SK-N-SH (cell line): ENCODE data around the gene TSSK6. TPM values are rescaled to one million over a fixed set of nuclear protein-coding genes. Genes with fewer than 3 reads are reported as not detected.

Experiments
- CTCF ChIA-PET: fragments of 300-600, 350-600 bp; formaldehyde crosslinking; extraction: SDS; loops from one replicate; lab custom pipeline; 2021; lab: Yijun Ruan, JAX
- POLR2A ChIA-PET: fragments of 350-600 bp; sonication (Branson Sonifier 250); formaldehyde crosslinking; extraction: SDS; loops from one replicate; lab custom pipeline; 2020; ENCODE audit warnings: antibody characterized with exemption, inconsistent platforms; lab: Yijun Ruan, JAX
- DNase-seq: peaks from one replicate; pipeline ENCODE4 v3.0.0; 2012
- H2AFZ ChIP-seq: fragments of 200-600 bp; sonication (generic); 2 replicates; pipeline ENCODE4 v1.8.1; 2016; ENCODE audit warnings: antibody characterized with exemption, mild to moderate bottlenecking, low read depth
- H3F3A ChIP-seq: fragments of 200-600 bp; sonication (generic); replicated peaks from 2 replicates; pipeline ENCODE3; 2016; ENCODE audit warnings: antibody characterized with exemption, mild to moderate bottlenecking; ENCODE audit not compliant: insufficient read depth
- H3K27ac ChIP-seq, 2 experiments: fragments of 200-500 bp in 1 of 2; fragments of 200-600 bp in 1 of 2; sonication (Bioruptor generic) in 1 of 2; sonication (generic), shearing (Covaris generic) in 1 of 2; 2 replicates each; pipeline versions ENCODE4 v1.5.1 to v1.6.1; 2014 to 2016; ENCODE audit warnings: low read depth in 2 of 2, inconsistent platforms in 1 of 2, low read length in 1 of 2, mild to moderate bottlenecking in 1 of 2, mixed read lengths in 1 of 2
- H3K27me3 ChIP-seq: fragments of 200-600 bp; sonication (generic), shearing (Covaris generic); 2 replicates; pipeline ENCODE4 v1.6.1; 2016; ENCODE audit warnings: mixed run types; ENCODE audit not compliant: insufficient read depth
- H3K36me3 ChIP-seq, 2 experiments: fragments of 200-500 bp in 1 of 2; fragments of 200-600 bp in 1 of 2; sonication (Bioruptor generic) in 1 of 2; sonication (generic) in 1 of 2; replicated peaks in 1 of 2; 2 replicates each; pipeline versions ENCODE3 to v1.5.1; 2014 to 2016; ENCODE audit warnings: low read length in 1 of 2, mild to moderate bottlenecking in 1 of 2; ENCODE audit not compliant: insufficient read depth in 2 of 2, control insufficient read depth in 1 of 2
- H3K4me1 ChIP-seq, 2 experiments: fragments of 200-500 bp in 1 of 2; fragments of 200-600 bp in 1 of 2; sonication (Bioruptor generic) in 1 of 2; sonication (generic), shearing (Covaris generic) in 1 of 2; 2 replicates each; pipeline versions ENCODE4 v1.5.1 to v1.6.1; 2014 to 2016; ENCODE audit warnings: low read depth in 1 of 2, low read length in 1 of 2, mixed run types in 1 of 2; ENCODE audit not compliant: insufficient read depth in 2 of 2, control insufficient read depth in 1 of 2
- H3K4me2 ChIP-seq: fragments of 200-600 bp; sonication (generic), shearing (Covaris generic); 2 replicates; pipeline ENCODE4 v1.6.1; 2017; ENCODE audit warnings: mixed run types
- H3K4me3 ChIP-seq, 2 experiments: fragments of 200-500 bp in 1 of 2; fragments of 200-600 bp in 1 of 2; sonication (Bioruptor generic) in 1 of 2; sonication (generic), shearing (Covaris generic) in 1 of 2; 2 replicates each; pipeline versions ENCODE4 v1.5.1 to v1.8.1; 2014 to 2016; ENCODE audit warnings: low read depth in 2 of 2, inconsistent platforms in 1 of 2, low read length in 1 of 2, mild to moderate bottlenecking in 1 of 2, mixed read lengths in 1 of 2, moderate library complexity in 1 of 2
- H3K79me2 ChIP-seq: fragments of 200-600 bp; sonication (generic); 2 replicates; pipeline ENCODE4 v1.8.1; 2017; ENCODE audit warnings: mild to moderate bottlenecking; ENCODE audit not compliant: insufficient read depth
- H3K9ac ChIP-seq: fragments of 200-600 bp; sonication (generic); 2 replicates; pipeline ENCODE4 v1.6.1; 2017; ENCODE audit warnings: mixed run types
- H3K9me2 ChIP-seq: fragments of 200-600 bp; sonication (generic); 2 replicates; pipeline ENCODE4 v1.6.1; 2017; ENCODE audit warnings: mixed run types
- H3K9me3 ChIP-seq: fragments of 200-600 bp; sonication (generic); 2 replicates; pipeline ENCODE4 v1.6.1; 2017; ENCODE audit warnings: mixed run types, mild to moderate bottlenecking, moderate library complexity
- H4K20me1 ChIP-seq: fragments of 200-600 bp; sonication (generic); 2 replicates; pipeline ENCODE4 v1.6.1; 2017; ENCODE audit warnings: mild to moderate bottlenecking, mixed run types; ENCODE audit not compliant: insufficient read depth
- CHD2 ChIP-seq: fragments of 150-350 bp; IDR thresholded peaks from 2 replicates; pipeline ENCODE4 v1.6.1; 2018; ENCODE audit warnings: low read length; ENCODE audit not compliant: partially characterized antibody
- FOSL2 ChIP-seq: IDR thresholded peaks from 2 replicates; pipeline ENCODE4 v1.4.0; 2012; ENCODE audit warnings: low read depth, mild to moderate bottlenecking, moderate library complexity, borderline replicate concordance
- FOXJ3 ChIP-seq: sonication (generic); formaldehyde crosslinking; IDR thresholded peaks from 2 replicates; pipeline ENCODE4 v1.5.1; 2020; ENCODE audit warnings: mild to moderate bottlenecking, missing genetic modification reagents
- GABPA ChIP-seq: IDR thresholded peaks from 2 replicates; pipeline ENCODE4 v1.4.0; 2012; ENCODE audit warnings: low read depth, mild to moderate bottlenecking
- JUND ChIP-seq: IDR thresholded peaks from 2 replicates; pipeline ENCODE4 v1.4.0; 2012
- MEF2A ChIP-seq: IDR thresholded peaks from 2 replicates; pipeline ENCODE4 v1.4.0; 2012; ENCODE audit warnings: low read depth, borderline replicate concordance
- MXI1 ChIP-seq: IDR thresholded peaks from 2 replicates; pipeline ENCODE4 v1.6.1; 2012; ENCODE audit warnings: mild to moderate bottlenecking, low read depth, low read length, improper control_type of control experiment
- PBX3 ChIP-seq: IDR thresholded peaks from 2 replicates; pipeline ENCODE4; 2012
- RCOR1 ChIP-seq: fragments of 150-350 bp; IDR thresholded peaks from 2 replicates; pipeline ENCODE4 v1.6.1; 2017; ENCODE audit warnings: antibody characterized with exemption, low read length
- RFX5 ChIP-seq: IDR thresholded peaks from 2 replicates; pipeline ENCODE4 v1.6.1; 2012; ENCODE audit warnings: mild to moderate bottlenecking, improper control_type of control experiment, low read length
- SIN3A ChIP-seq: IDR thresholded peaks from 2 replicates; pipeline ENCODE4 v1.6.1; 2012; ENCODE audit warnings: low read depth, mild to moderate bottlenecking, low read length, moderate library complexity, borderline replicate concordance
- SMC3 ChIP-seq: IDR thresholded peaks from 2 replicates; pipeline ENCODE4 v1.6.1; 2012; ENCODE audit warnings: low read depth, low read length, improper control_type of control experiment
- TCF12 ChIP-seq: IDR thresholded peaks from 2 replicates; pipeline ENCODE4 v1.4.0; 2012
- YY1 ChIP-seq: IDR thresholded peaks from 2 replicates; pipeline ENCODE4 v1.4.0; 2012; ENCODE audit warnings: low read depth, mild to moderate bottlenecking
- WGBS: methylation state at CpG from one replicate; pipeline ENCODE4 v1.1.6; 2017; ENCODE audit warnings: low lambda C conversion rate; 5-methylcytosine and 5-hydroxymethylcytosine counted together
- polyA plus RNA-seq, 3 experiments: library from polyadenylated mRNA; depleted of rRNA; stranded (reverse); fragments of >200 nt; gene quantifications; 2 replicates each; pipeline ENCODE4 v1.2.3, GENCODE V29; 2012
- TF ChIP-seq, protein P1 (sequence below): fragments of 150-350 bp; IDR thresholded peaks from 2 replicates; pipeline ENCODE4 v1.6.1; 2017; ENCODE audit warnings: antibody characterized with exemption, low read length, low read depth, borderline replicate concordance
- TF ChIP-seq, protein P2 (sequence below): IDR thresholded peaks from 2 replicates; pipeline ENCODE4 v1.4.0; 2012; ENCODE audit warnings: low read depth, borderline replicate concordance
- TF ChIP-seq, protein P3 (sequence below): IDR thresholded peaks from 2 replicates; pipeline ENCODE4 v1.6.1; 2012; ENCODE audit warnings: mild to moderate bottlenecking, low read depth, low read length, moderate library complexity
- TF ChIP-seq, protein P4 (sequence below): IDR thresholded peaks from 2 replicates; pipeline ENCODE4 v1.4.0; 2012; ENCODE audit warnings: low read depth, borderline replicate concordance

TSSK6 gene
- polyA plus RNA-seq, 1 of the 3 experiments (the other 2 are of a cell fraction): 3.1 TPM

GRCh38 chr19:19500975-19501644, 14.2 kb downstream of the TSSK6 start:
- Histone ChIP-seq H3K4me1 (no peaks in the 10 kb centered on the region), H3K36me3 (peaks cover 4 to 68% of the 10 kb centered on the region in 2 experiments), H2AFZ (no peak overlapping the region), H3K27me3 (no peaks in the 10 kb centered on the region), H3K9me2 (no peaks in the 10 kb centered on the region), H3K9ac (no peak overlapping the region), H3K4me2 (no peak overlapping the region), H3K27ac (no peak overlapping the region), H3K79me2 (no peaks in the 10 kb centered on the region), H3F3A (no peaks in the 10 kb centered on the region), H4K20me1 (no peaks in the 10 kb centered on the region), H3K9me3 (no peaks in the 10 kb centered on the region), H3K4me3 (no peak overlapping the region)
- CTCF ChIA-PET: interaction anchor here (1.0 kb wide), 1 partner anchor 12 kb away, joined by 4 read pairs; no protein-coding TSS in a partner anchor
- DNase-seq: no peak
- TF ChIP-seq RCOR1 (no peak), MXI1 (no peak)
- POLR2A ChIA-PET: no interaction called here
- 94% methylated on average over 20 of the region's 34 CpGs for WGBS

- ChIA-PET POLR2A (no interaction called here), CTCF (interaction anchor here (0.8 kb wide), 1 partner anchor 8 kb away, joined by 3 read pairs; no protein-coding TSS in a partner anchor)
- Histone ChIP-seq H4K20me1 (no peaks in the 10 kb centered on the region), H3K9me3 (no peaks in the 10 kb centered on the region), H3K36me3 (peaks cover under 1 to 65% of the 10 kb centered on the region in 2 experiments), H3K27ac (no peak overlapping the region), H3K9me2 (no peaks in the 10 kb centered on the region), H3K4me1 (no peaks in the 10 kb centered on the region), H3K9ac (no peak overlapping the region), H3F3A (no peaks in the 10 kb centered on the region), H2AFZ (no peak overlapping the region), H3K27me3 (no peaks in the 10 kb centered on the region), H3K4me2 (no peak overlapping the region), H3K79me2 (peaks cover 9% of the 10 kb centered on the region; the same call in 1 of the 2 replicates), H3K4me3 (no peak overlapping the region)
- 73% methylated on average over 2 of the region's 18 CpGs for WGBS
- DNase-seq: no peak
- TF ChIP-seq, protein P1, sequence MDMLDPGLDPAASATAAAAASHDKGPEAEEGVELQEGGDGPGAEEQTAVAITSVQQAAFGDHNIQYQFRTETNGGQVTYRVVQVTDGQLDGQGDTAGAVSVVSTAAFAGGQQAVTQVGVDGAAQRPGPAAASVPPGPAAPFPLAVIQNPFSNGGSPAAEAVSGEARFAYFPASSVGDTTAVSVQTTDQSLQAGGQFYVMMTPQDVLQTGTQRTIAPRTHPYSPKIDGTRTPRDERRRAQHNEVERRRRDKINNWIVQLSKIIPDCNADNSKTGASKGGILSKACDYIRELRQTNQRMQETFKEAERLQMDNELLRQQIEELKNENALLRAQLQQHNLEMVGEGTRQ: no peak
- TF ChIP-seq FOSL2: no peak
- TF ChIP-seq, protein P2, sequence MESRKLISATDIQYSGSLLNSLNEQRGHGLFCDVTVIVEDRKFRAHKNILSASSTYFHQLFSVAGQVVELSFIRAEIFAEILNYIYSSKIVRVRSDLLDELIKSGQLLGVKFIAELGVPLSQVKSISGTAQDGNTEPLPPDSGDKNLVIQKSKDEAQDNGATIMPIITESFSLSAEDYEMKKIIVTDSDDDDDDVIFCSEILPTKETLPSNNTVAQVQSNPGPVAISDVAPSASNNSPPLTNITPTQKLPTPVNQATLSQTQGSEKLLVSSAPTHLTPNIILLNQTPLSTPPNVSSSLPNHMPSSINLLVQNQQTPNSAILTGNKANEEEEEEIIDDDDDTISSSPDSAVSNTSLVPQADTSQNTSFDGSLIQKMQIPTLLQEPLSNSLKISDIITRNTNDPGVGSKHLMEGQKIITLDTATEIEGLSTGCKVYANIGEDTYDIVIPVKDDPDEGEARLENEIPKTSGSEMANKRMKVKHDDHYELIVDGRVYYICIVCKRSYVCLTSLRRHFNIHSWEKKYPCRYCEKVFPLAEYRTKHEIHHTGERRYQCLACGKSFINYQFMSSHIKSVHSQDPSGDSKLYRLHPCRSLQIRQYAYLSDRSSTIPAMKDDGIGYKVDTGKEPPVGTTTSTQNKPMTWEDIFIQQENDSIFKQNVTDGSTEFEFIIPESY: no peak
- TF ChIP-seq PBX3: no peak
- TF ChIP-seq, protein P3, sequence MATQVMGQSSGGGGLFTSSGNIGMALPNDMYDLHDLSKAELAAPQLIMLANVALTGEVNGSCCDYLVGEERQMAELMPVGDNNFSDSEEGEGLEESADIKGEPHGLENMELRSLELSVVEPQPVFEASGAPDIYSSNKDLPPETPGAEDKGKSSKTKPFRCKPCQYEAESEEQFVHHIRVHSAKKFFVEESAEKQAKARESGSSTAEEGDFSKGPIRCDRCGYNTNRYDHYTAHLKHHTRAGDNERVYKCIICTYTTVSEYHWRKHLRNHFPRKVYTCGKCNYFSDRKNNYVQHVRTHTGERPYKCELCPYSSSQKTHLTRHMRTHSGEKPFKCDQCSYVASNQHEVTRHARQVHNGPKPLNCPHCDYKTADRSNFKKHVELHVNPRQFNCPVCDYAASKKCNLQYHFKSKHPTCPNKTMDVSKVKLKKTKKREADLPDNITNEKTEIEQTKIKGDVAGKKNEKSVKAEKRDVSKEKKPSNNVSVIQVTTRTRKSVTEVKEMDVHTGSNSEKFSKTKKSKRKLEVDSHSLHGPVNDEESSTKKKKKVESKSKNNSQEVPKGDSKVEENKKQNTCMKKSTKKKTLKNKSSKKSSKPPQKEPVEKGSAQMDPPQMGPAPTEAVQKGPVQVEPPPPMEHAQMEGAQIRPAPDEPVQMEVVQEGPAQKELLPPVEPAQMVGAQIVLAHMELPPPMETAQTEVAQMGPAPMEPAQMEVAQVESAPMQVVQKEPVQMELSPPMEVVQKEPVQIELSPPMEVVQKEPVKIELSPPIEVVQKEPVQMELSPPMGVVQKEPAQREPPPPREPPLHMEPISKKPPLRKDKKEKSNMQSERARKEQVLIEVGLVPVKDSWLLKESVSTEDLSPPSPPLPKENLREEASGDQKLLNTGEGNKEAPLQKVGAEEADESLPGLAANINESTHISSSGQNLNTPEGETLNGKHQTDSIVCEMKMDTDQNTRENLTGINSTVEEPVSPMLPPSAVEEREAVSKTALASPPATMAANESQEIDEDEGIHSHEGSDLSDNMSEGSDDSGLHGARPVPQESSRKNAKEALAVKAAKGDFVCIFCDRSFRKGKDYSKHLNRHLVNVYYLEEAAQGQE: no peak
- TF ChIP-seq RFX5: no peak
- TF ChIP-seq, protein P4, sequence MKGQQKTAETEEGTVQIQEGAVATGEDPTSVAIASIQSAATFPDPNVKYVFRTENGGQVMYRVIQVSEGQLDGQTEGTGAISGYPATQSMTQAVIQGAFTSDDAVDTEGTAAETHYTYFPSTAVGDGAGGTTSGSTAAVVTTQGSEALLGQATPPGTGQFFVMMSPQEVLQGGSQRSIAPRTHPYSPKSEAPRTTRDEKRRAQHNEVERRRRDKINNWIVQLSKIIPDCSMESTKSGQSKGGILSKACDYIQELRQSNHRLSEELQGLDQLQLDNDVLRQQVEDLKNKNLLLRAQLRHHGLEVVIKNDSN: no peak
- no peak for TF ChIP-seq GABPA
- TF ChIP-seq YY1: no peak
- TF ChIP-seq TCF12: no peak
- TF ChIP-seq JUND: no peak
- TF ChIP-seq FOXJ3: no peak
- TF ChIP-seq MEF2A: no peak
- no peak for TF ChIP-seq SMC3
- TF ChIP-seq CHD2: no peak
- no peak for TF ChIP-seq SIN3A
Measured at GRCh38 chr19:19499272-19499995, 15.9 kb downstream of the TSSK6 start.
